ENCODE results near the gene EYS.
"Not testable (repeated sequence)": the region's sequence is repeated elsewhere in the genome, so short reads cannot be mapped to it uniquely, and the experiment has no call there.

The EYS gene

GRCh38 chr6:64037427-64037826 lies 1669.6 kb downstream of the EYS start:
- no peak overlapping the region for H3K4me3 ChIP-seq (ENCODE audit: low read depth, low read length)
- no peak for DNase-seq (ENCODE audit: low read depth)
- TF ChIP-seq MYC (IDR thresholded peaks at IDR 0.05; ENCODE audit: low read depth, low read length) (no peak), MAX (IDR thresholded peaks at IDR 0.05; ENCODE audit: low read depth, low read length) (no peak), POLR2A (IDR thresholded peaks at IDR 0.05; ENCODE audit: extremely low read depth, insufficient read length) (no peak), CTCF (IDR thresholded peaks at IDR 0.05; ENCODE audit: low read depth, low read length) (no peak)

DNA sequence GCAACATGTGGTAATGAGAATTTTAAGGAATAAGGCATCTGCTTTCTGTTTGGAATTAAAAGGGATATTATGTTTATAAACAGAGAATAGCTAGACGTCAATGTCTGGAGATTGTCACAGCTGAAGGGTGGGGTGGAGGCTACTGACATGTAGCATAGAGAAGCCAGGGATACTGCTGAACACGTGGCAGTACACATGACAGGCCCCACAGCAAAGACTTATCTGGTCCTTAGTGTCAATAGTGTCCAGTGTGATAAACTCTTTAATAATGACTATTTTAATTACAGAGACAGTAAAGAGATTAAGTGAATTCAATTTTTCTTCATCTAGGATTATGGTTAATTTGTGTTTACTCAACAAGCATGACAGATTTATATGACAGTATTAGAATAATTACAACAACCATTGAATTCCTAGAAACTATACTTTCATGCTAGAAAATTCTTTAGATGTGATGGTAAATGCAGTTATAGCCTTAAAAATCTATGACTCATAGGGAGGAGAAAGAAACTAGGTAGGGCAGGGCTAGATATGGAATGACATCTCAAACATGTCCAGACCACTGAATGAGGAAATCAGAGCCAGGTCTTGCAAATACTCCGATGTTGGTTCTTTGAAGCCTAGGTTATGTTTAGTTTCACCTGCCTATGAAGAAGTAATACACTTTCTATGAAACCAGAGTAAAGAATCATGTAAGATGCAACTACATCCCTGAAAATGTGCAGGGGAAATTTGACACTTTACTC lies 1671.9 kb downstream of the EYS start:
- DNase-seq (ENCODE audit: low read depth), result no peak
- TF ChIP-seq POLR2A (IDR thresholded peaks at IDR 0.05; ENCODE audit: extremely low read depth, insufficient read length) (no peak), CTCF (IDR thresholded peaks at IDR 0.05; ENCODE audit: low read depth, low read length) (no peak), MAX (IDR thresholded peaks at IDR 0.05; ENCODE audit: low read depth, low read length) (0 out of 2 replicates have a peak, but pooled peaks have one; percentile 5), MYC (IDR thresholded peaks at IDR 0.05; ENCODE audit: low read depth, low read length) (no peak)
- no peak overlapping the region for H3K4me3 ChIP-seq (ENCODE audit: low read depth, low read length)

- TF ChIP-seq MAX (IDR thresholded peaks at IDR 0.05; ENCODE audit: low read depth, low read length), result no peak
- no peak for DNase-seq (ENCODE audit: low read depth)
- H3K4me3 ChIP-seq (ENCODE audit: low read depth, low read length), result no peak overlapping the region
Measured at GRCh38 chr6:64034291-64034690, 1672.7 kb downstream of the EYS start.

GRCh38 chr6:64030950-64031618 lies 1675.9 kb downstream of the EYS start:
- H3K4me3 ChIP-seq (ENCODE audit: low read depth, low read length); DNase-seq (ENCODE audit: low read depth): not testable (repeated sequence)

GRCh38 chr6:64023693-64024092 lies 1683.3 kb downstream of the EYS start:
- TF ChIP-seq MYC (IDR thresholded peaks at IDR 0.05; ENCODE audit: low read depth, low read length), result no peak
- TF ChIP-seq POLR2A (IDR thresholded peaks at IDR 0.05; ENCODE audit: extremely low read depth, insufficient read length), result no peak
- TF ChIP-seq MAX (IDR thresholded peaks at IDR 0.05; ENCODE audit: low read depth, low read length), result no peak
- no peak for TF ChIP-seq CTCF (IDR thresholded peaks at IDR 0.05; ENCODE audit: low read depth, low read length)
- no peak for DNase-seq (ENCODE audit: low read depth)
- H3K4me3 ChIP-seq (ENCODE audit: low read depth, low read length), result no peak overlapping the region

- TF ChIP-seq CTCF (IDR thresholded peaks at IDR 0.05; ENCODE audit: low read depth, low read length), result no peak
- no peak for TF ChIP-seq MYC (IDR thresholded peaks at IDR 0.05; ENCODE audit: low read depth, low read length)
- TF ChIP-seq MAX (IDR thresholded peaks at IDR 0.05; ENCODE audit: low read depth, low read length), result no peak
- no peak for TF ChIP-seq POLR2A (IDR thresholded peaks at IDR 0.05; ENCODE audit: extremely low read depth, insufficient read length)
- peak; percentile 3 for DNase-seq (ENCODE audit: low read depth)
- H3K4me3 ChIP-seq (ENCODE audit: low read depth, low read length), result no peak overlapping the region
Measured at GRCh38 chr6:64014595-64014994, 1692.4 kb downstream of the EYS start.
